Uterus (tissue), 4 donors: ENCODE results near the gene KCNMA1. TPM values are rescaled to one million over a fixed set of nuclear protein-coding genes. Genes with fewer than 3 reads are reported as not detected.

Experiments
- DNase-seq, 2 donors: peaks; one replicate each; pipeline ENCODE4 v3.0.0-alpha.2; 2019 to 2020
- H3K27ac ChIP-seq, 2 donors: fragments of 200-600 bp; sonication (generic); 1 replicate in 1 of 2; 2 replicates in 1 of 2; pipeline ENCODE4 v1.5.1; 2016 to 2018
- H3K27me3 ChIP-seq, 2 donors: fragments of 200-600 bp; sonication (generic); one replicate each; pipeline ENCODE4 v1.5.1; 2018 to 2019; ENCODE audit warnings: control low read depth in 1 of 2
- H3K36me3 ChIP-seq, 2 donors: fragments of 200-600 bp; sonication (generic); one replicate each; pipeline ENCODE4 v1.5.1; 2019; ENCODE audit warnings: control low read depth in 1 of 2
- H3K4me1 ChIP-seq, 2 donors: fragments of 200-600 bp; sonication (generic); one replicate each; pipeline ENCODE4 v1.5.1; 2018 to 2019; ENCODE audit warnings: control low read depth in 1 of 2
- H3K4me3 ChIP-seq, 2 donors: fragments of 200-600 bp; sonication (generic); 1 replicate in 1 of 2; 2 replicates in 1 of 2; pipeline ENCODE4 v1.5.1; 2018 to 2019; ENCODE audit warnings: mild to moderate bottlenecking in 1 of 2
- H3K9me3 ChIP-seq, 2 donors: fragments of 200-600 bp; sonication (generic); one replicate each; pipeline ENCODE4 v1.5.1; 2019; ENCODE audit warnings: control low read depth in 1 of 2
- CTCF ChIP-seq, 4 experiments: fragments of 200-600 bp in 2 of 4; fragments of 450-650 bp in 2 of 4; sonication (generic) in 2 of 4; IDR thresholded peaks; one replicate each; pipeline ENCODE4 v1.5.1; 2016 to 2019; ENCODE audit warnings: antibody characterized with exemption in 4 of 4, mild to moderate bottlenecking in 2 of 4, moderate library complexity in 1 of 4
- POLR2A ChIP-seq, 2 donors: fragments of 450-650 bp; IDR thresholded peaks; one replicate each; pipeline ENCODE4 v1.6.1; 2016; ENCODE audit warnings: antibody characterized with exemption in 2 of 2, mild to moderate bottlenecking in 1 of 2, moderate library complexity in 1 of 2
- intact Hi-C: fragments of 100-400 bp; cut with DNase I; formaldehyde crosslinking; loops from one replicate; pipeline ENCODE4 v1.15.1; 2023; ENCODE audit warnings: low total_unique reads
- total RNA-seq, 4 donors: library from RNA; depleted of rRNA in 3 of 4; stranded (reverse); fragments of >200 nt in 3 of 4; gene quantifications; one replicate each; pipeline versions ENCODE4 v1.1.0 to v1.2.4, GENCODE V29; 2014 to 2023
- donor health status: DM: yes; HTN: yes; CAD: no.

The KCNMA1 gene
- total RNA-seq, 4 donors from 2014 or later, result 86.2 to 236 (median 164) TPM

- Histone ChIP-seq H3K27me3 (no peaks in the 10 kb centered on the region), H3K36me3 (no peaks in the 10 kb centered on the region), H3K4me3 (no peak overlapping the region), H3K4me1 (peaks cover 0 to 3% of the 10 kb centered on the region in 2 donors), H3K9me3 (no peaks in the 10 kb centered on the region), H3K27ac (no peak overlapping the region)
- TF ChIP-seq CTCF (IDR thresholded peaks at IDR 0.05) (peak; percentile 27 to 56 (median 50)), POLR2A (IDR thresholded peaks at IDR 0.05) (no peak)
- DNase-seq, result peak in 1 of 2 donors; percentile 41
- intact Hi-C loops, result loop anchor here (5.0 kb wide), 1 partner anchor 472 kb away; no protein-coding TSS in a partner anchor
Measured at GRCh38 chr10:77643795-77644468, 6.3 kb upstream of the KCNMA1 start.

GRCh38 chr10:77641788-77642397 is 4.3 kb upstream of the KCNMA1 start:
- Histone ChIP-seq H3K4me1 (peaks cover 0 to 3% of the 10 kb centered on the region in 2 donors), H3K9me3 (no peaks in the 10 kb centered on the region), H3K27ac (no peak overlapping the region), H3K36me3 (no peaks in the 10 kb centered on the region), H3K4me3 (no peak overlapping the region), H3K27me3 (no peaks in the 10 kb centered on the region)
- peak; percentile 42 to 83 for DNase-seq
- TF ChIP-seq CTCF (IDR thresholded peaks at IDR 0.05) (peak; percentile 76 to 88 (median 86)), POLR2A (IDR thresholded peaks at IDR 0.05) (no peak)
- intact Hi-C loops, result loop anchor here (5.0 kb wide), 1 partner anchor 470 kb away; no protein-coding TSS in a partner anchor

- peaks cover 0 to 3% of the 10 kb centered on the region in 2 donors for H3K4me1 ChIP-seq
- no peaks in the 10 kb centered on the region for H3K27me3 ChIP-seq
- H3K27ac ChIP-seq, result no peak overlapping the region
- DNase-seq, result no peak
- no peaks in the 10 kb centered on the region for H3K36me3 ChIP-seq
- H3K4me3 ChIP-seq, result no peak overlapping the region
- intact Hi-C loops, result loop anchor here (5.0 kb wide), 1 partner anchor 469 kb away; no protein-coding TSS in a partner anchor
- H3K9me3 ChIP-seq, result no peaks in the 10 kb centered on the region
- TF ChIP-seq POLR2A (IDR thresholded peaks at IDR 0.05) (no peak), CTCF (IDR thresholded peaks at IDR 0.05) (no peak)
Measured at GRCh38 chr10:77641344-77641743, 3.7 kb upstream of the KCNMA1 start.

GRCh38 chr10:77640167-77640566 is 2.6 kb upstream of the KCNMA1 start:
- H3K9me3 ChIP-seq, result no peaks in the 10 kb centered on the region
- intact Hi-C loops, result loop anchor here (5.0 kb wide), 1 partner anchor 468 kb away; no protein-coding TSS in a partner anchor
- TF ChIP-seq CTCF (IDR thresholded peaks at IDR 0.05) (no peak), POLR2A (IDR thresholded peaks at IDR 0.05) (no peak)
- H3K4me3 ChIP-seq, result no peak overlapping the region
- H3K27me3 ChIP-seq, result no peaks in the 10 kb centered on the region
- peak overlapping the region in 1 of 2 donors; percentile 93 for H3K27ac ChIP-seq
- no peak for DNase-seq
- H3K4me1 ChIP-seq, result peaks cover 0 to 3% of the 10 kb centered on the region in 2 donors
- H3K36me3 ChIP-seq, result no peaks in the 10 kb centered on the region

- Histone ChIP-seq H3K4me1 (peaks cover 0 to 3% of the 10 kb centered on the region in 2 donors), H3K27me3 (no peaks in the 10 kb centered on the region), H3K4me3 (no peak overlapping the region), H3K9me3 (no peaks in the 10 kb centered on the region), H3K36me3 (no peaks in the 10 kb centered on the region), H3K27ac (peak overlapping the region; percentile 88 to 93)
- TF ChIP-seq CTCF (IDR thresholded peaks at IDR 0.05) (no peak), POLR2A (IDR thresholded peaks at IDR 0.05) (no peak)
- DNase-seq, result no peak
- intact Hi-C loops, result loop anchor here (5.0 to 10.0 kb wide), 2 partner anchors 245 to 467 kb away; no protein-coding TSS in a partner anchor
Measured at GRCh38 chr10:77639756-77640155, 2.1 kb upstream of the KCNMA1 start.
